NOMO-1 treated with dmso at 0.1 percent for 144 hours (cell line): ENCODE data around the gene INPP5J.

Experiments
- DNase-seq: peaks from one replicate; lab custom pipeline; 2025; ENCODE audit not compliant: unreplicated experiment; lab: John Stamatoyannopoulos, UW

The INPP5J gene

DNA sequence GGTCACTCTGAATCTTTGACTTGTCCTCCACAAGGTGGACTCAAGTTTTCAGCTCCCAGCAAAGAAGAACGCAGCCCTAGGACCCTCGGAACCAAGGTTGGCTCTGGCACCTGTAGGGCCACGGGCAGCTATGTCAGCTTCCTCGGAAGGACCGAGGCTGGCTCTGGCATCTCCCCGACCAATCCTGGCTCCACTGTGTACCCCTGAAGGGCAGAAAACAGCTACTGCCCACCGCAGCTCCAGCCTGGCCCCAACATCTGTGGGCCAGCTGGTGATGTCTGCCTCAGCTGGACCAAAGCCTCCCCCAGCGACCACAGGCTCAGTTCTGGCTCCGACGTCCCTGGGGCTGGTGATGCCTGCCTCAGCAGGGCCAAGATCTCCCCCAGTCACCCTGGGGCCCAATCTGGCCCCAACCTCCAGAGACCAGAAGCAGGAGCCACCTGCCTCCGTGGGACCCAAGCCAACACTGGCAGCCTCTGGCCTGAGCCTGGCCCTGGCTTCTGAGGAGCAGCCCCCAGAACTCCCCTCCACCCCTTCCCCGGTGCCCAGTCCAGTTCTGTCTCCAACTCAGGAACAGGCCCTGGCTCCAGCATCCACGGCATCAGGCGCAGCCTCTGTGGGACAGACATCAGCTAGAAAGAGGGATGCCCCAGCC lies 2.2 kb downstream of the INPP5J start:
- no peak for DNase-seq

DNA sequence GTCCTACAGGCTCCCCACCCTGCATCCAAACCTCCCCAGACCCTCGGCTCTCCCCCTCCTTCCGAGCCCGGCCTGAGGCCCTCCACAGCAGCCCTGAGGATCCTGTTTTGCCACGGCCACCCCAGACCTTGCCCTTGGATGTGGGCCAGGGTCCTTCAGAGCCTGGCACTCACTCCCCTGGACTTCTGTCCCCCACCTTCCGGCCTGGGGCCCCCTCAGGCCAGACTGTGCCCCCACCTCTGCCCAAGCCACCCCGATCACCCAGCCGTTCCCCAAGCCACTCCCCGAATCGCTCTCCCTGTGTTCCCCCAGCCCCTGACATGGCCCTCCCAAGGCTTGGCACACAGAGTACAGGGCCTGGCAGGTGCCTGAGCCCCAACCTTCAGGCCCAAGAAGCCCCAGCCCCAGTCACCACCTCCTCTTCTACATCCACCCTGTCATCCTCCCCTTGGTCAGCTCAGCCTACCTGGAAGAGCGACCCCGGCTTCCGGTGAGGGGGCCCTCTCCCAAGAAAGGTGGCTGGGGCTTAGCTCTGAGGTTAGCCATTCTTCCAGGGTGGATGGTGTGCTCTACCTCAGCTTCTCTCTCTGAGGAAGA lies 2.9 kb downstream of the INPP5J start:
- no peak for DNase-seq

DNA sequence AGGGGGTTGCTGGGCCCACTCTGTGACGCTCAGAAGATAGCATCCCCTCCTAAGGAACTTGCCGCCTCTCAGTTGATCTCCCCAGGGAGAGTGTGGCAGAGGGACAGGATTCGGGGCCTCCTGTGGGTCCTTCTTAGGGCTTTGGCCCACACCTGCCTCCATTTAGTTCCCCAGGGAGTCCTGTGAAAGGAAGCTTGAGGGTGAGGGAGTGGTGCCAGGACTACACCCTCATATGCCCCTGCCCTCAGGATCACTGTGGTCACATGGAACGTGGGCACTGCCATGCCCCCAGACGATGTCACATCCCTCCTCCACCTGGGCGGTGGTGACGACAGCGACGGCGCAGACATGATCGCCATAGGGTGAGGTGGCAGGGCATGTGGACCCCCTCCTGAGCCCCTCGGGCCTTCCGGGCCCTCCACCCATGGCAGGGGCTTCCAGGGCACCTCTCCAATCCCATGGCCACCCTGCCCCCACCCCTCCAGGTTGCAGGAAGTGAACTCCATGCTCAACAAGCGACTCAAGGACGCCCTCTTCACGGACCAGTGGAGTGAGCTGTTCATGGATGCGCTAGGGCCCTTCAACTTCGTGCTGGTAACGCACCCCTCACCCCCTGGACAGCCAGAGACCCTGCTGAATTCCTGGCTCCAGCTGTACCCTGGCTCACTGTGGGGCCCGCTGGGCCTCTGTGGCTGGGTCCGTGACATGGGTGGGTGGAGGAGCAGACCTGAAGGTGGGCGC lies 3.5 kb downstream of the INPP5J start:
- no peak for DNase-seq

DNA sequence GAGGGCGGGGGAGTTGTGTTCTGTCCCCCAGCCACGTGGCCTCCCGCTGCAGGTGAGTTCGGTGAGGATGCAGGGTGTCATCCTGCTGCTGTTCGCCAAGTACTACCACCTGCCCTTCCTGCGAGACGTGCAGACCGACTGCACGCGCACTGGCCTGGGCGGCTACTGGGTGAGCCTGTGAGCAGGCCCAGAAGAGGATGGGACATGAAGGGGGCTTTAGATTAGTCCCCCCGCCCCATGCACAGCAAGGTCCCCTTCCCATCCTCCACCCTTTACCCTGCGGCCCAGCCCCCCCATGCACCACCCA lies 4.1 kb downstream of the INPP5J start:
- no peak for DNase-seq

DNA sequence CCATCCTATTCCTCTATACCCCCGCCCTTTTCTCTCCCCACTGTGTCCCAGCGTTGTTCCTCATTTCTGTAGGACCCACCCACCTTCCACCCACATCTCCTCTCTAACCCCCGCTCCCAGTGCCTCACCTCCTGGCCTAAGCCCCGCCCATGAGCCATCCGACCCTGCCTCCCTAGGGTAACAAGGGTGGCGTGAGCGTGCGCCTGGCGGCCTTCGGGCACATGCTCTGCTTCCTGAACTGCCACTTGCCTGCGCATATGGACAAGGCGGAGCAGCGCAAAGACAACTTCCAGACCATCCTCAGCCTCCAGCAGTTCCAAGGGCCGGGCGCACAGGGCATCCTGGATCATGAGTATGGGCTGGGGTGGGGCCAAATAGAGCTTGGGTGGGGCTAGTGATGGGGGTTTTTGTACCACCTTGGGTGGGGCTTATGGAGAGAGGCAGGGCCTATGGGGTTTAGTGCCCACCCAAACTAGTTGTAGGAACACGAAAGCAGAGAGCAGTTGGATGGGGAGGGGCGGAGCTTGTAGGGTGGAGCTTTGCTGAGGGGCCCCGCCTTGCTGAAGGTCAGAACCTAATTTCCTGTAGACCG lies 4.5 kb downstream of the INPP5J start:
- no peak for DNase-seq

DNA sequence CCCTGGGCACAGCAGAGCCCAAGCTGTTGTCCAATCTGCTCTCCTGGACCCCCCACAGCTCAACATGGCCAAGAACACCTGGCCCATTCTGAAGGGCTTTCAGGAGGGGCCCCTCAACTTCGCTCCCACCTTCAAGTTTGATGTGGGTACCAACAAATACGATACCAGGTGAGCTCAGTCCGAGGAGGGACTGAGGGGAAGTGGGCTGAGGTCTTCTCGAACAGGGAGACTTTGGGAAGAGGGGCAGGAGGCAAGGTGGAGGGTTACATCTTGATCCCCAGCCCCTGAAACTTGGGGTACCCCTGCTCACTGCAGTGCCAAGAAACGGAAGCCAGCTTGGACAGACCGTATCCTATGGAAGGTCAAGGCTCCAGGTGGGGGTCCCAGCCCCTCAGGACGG lies 5.4 kb downstream of the INPP5J start:
- DNase-seq, result no peak

DNA sequence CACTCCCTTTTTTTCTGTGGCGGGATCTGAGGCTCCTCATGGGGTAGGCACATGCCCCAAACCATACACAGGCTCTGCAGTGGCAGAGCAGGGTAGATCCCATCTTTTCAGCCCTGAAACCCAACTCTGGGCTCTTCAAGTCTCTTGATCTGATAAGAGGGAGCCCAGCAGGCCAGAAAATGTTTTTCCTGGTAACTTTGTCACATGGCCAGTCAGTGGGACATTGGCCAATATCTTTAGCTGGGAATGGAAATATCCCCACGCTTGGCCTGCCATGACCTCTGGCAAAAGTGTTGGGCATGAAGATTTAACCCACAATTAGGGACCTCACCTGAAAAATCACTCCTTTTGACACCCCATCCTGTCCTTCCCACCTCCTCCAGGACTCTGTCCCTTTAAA lies 8.1 kb downstream of the INPP5J start:
- DNase-seq, result no peak

DNA sequence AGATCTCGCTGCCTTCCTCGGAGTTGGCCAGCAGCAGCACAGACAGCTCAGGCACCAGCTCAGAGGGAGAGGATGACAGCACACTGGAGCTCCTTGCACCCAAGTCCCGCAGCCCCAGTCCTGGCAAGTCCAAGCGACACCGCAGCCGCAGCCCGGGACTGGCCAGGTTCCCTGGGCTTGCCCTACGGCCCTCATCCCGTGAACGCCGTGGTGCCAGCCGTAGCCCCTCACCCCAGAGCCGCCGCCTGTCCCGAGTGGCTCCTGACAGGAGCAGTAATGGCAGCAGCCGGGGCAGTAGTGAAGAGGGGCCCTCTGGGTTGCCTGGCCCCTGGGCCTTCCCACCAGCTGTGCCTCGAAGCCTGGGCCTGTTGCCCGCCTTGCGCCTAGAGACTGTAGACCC lies 11.1 kb downstream of the INPP5J start:
- DNase-seq, result no peak

DNA sequence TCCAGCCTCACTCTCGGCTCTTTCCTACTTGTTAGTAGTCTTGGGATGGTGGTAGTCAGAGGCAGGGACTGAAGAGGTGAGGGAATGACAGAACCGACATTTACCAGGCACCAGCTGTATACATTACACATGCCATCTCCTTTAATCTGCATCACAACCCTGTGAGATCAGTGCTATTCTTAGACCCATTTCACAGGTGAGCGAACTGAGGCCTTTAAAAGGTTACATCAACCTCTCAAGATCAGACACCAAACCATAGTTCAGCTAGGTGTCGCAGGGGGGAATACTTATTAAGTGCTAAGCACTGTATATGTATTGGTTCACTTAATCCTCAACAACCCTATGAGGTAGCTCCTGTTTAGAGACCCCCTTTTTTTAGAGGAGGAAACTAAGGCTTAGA lies 11.9 kb downstream of the INPP5J start:
- DNase-seq, result no peak

DNA sequence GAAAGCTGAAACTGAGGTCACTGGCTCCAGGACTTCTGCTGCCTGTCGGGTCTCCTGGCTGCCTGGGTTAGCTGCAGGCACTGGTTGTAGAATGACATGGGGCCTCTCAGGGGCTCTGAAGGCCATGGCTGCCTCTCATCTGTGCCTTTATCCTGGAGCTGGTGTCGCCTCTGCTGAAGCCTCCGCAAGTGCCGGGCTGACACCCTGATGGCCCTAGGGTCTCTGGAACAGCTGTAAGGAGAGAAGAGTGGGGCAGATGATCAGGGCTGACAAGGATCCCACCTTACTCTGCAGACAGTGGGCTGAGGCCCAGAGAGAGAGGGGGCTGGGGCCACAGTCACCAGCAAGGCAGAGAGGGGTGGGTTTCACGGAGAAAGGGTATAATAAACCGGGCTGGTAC lies 12.9 kb downstream of the INPP5J start:
- no peak for DNase-seq

DNA sequence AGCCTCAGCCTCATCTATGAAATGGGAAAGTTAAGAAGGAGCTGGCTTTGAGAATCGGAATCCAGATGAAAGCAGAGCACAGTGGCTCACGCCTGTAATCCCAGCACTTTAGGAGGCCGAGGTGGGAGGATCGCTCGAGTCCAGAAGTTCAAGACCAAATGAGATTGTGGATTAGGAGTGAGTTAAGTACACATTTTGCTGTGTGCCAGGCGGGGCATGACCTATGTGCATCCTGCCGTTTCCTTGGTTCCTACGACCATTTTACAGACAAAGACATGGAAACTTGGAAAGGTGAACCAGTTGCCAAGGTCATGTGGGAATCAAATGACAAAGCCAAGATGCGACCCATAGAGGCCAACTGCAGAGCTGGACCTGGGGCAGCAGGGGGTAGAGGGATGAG lies 13.4 kb downstream of the INPP5J start:
- no peak for DNase-seq

DNA sequence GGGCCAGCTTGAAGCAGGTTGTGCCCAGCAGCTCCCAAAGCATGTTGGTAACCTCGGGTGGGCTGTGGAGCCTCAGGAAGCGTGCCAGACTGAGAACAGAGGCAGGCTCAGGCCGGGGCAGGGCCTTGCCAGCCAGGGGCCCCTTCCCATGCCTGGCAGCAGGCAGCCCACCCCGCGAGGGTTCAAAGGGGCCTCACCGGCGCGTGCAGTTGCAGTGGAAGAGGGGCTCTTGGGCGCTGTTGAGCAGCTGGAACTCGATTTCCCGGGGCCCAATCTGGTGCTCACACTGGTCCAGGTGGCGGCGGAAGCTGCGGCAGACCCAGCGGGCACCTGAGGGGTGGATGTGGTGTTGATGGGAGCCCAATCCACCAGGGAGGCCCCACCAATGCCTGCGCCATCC lies 13.9 kb downstream of the INPP5J start:
- DNase-seq, result no peak

DNA sequence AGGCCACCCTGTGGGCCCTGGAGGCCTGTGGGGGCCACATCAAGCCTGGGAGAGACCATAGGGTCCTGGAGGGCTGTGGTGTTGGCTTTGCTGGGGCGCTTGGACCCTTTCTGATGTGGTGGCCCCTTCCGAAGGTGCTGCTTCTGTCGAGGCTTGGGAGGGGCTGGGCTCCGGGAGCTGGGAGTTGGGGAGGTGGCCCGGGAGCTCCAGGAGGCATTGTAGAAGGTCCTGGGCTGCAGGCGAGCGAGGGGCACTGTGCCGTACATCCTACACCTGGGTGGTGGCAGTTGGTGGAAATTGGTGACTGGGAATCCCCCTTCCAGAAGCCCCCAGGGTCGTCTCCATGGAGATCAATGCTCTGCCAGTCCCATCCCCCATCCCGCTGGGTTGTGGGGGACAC lies 15.0 kb downstream of the INPP5J start:
- DNase-seq, result no peak

DNA sequence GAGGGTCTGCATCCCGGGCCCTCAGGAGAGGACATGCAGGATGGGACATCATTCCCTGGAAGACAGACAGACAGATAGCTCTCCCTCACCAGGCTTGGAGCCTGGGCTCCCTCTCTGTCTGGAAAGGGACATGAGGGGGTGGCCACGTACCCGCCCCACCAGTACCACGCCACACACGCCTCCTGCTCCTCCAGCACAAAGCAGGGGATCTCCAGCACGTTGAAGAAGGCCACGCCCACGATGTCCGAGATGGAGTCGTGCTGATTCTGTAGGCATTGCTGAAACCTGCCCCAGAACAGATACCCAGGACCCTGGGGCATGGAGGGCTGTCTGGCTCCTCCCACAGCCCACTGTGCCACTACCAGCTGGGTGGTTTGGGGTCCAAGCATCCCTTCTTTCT lies 15.4 kb downstream of the INPP5J start:
- no peak for DNase-seq

DNA sequence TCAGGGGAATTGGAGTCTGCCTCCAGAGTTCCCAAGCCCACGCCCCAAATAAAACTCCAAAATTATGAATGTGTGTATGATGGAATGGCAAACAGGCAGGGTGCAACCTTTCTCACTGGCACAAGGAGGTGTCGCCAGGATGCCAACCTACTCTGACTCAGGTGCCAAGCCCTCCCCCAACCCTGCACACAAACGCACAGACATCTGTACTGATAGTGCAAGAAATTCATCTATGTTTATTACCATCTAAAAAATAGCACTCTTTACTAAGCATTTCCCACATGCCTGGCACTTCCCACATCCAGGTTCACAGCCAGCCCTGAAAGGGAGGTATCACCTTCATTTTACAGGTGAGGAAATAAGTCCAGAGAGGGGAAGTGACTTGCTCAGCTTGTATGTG lies 16.3 kb downstream of the INPP5J start:
- DNase-seq, result no peak

DNA sequence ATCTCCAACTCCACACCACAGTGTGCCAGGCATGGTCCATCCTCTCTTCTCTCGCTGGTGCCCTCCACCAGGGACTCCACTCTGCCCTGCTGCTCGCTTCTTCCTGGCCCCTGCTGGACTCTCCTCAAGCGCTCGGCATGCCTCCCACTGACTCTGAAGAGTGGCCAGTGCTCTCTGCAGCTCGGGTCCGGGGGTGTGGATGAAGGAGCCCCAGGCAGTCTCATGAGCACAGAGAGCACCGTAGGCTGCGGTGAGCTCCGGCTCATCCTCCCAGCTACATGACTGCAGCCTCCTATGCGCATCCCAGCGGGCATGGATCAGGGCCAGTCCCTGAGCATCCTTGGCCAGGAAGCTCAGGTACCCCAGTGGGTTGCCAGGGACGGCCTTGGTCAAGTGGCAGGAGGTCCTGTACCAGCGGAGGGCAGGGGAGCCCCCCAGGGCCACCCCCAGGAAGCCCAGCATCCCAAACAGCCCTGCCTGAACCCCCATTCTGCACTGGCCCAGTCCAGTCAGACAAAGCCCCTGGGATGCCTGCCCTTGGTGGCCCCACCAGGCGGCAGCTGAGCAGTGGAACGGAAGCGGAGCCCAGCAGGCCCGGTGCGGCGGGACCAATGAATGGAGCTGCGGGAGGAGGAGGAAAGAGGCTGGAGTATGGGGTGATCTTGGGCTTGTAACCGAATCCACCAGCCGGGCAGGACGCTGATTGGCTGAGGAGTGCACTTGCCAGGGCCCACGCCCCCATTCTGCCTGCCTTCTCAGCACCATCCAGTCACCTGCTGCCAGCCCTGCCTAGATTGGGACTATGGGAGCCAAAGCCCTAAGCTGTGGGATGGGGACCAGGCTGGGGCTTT lies 17.3 kb downstream of the INPP5J start, which contains the start of gene PLA2G3:
TSS of gene PLA2G3 (minus strand) at position 643 of the 851 bp plus-strand sequence. CDS start at position 489, 154 bp downstream.
- no peak for DNase-seq

DNA sequence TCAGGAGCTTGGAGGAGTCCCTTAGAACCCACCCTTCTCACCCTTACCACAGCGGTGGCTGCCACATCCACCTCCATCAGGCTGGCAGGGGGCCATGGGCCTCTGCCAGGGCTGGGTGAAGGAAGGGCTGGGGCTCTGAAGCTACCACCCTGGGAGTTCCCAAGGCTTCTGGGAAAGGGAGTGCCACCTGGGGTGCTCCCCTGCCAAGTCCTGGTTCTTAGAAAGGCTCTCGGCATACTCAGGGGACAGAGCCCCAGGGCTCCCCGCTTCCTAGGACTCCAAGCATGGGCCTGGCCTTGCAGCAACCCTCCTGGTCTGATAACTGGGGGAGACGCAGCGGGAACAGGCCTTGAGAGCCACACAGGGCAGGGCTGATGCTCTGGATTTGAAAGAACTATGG lies 18.0 kb downstream of the INPP5J start:
- no peak for DNase-seq

DNA sequence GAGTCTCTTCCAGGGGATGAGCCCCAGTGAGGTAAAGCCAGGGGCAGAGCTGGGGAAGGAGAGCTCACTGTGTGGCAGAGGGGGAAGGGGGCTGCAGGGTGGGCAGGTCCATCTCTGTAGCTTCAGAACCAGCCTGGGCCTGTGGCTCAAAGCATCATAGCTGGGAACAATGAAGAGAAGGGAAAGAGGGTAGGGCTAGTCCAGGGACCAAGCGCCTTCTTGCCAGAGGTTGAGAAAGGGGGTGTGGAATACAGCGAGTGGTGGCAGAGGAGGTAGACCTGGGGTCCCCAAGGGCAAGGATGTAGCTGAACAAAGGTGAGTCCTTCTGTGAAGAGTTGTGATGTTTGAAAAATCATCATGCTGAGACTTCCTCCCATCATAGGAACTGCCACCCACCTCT lies 18.8 kb downstream of the INPP5J start:
- no peak for DNase-seq

DNA sequence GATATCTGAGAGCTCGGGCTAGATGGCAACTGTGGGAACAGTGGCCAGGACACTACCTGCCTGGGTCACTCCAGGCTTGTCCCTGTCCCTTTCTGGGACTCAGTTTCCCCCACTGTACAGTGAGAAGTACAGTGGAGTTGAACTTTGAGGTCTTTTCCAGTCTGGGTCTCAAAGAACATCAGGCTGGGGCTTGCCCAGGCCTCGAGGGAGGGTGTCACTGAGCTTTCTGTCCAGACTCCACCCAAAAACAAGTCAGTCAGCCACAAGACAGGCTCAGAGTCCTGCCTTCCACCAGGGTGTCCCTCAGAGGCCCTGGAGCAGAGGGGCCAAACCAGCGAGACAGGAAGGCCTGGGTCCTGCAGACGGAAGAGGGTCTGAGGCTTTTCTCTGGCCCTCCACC lies 19.5 kb downstream of the INPP5J start:
- DNase-seq, result no peak

DNA sequence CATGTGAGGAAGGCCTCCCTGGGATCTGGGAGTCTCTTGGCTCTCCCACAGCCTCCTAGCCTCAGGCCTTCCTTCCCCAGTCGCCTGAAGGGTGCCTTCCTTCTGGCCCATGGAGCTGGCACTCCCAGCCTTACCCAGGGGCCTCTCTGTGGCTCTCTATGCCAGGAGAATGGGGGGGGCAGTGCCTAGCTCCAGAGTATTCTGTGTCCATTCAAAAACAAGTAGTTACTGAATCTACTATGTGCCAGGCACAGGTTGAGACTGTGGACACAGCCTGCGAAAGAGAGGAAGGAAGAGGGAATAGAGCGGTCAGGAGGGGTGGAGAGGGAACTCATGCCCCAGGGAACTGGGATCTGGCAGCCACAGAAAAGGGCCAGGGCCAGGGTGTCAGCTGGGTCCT lies 20.3 kb downstream of the INPP5J start:
- no peak for DNase-seq

DNA sequence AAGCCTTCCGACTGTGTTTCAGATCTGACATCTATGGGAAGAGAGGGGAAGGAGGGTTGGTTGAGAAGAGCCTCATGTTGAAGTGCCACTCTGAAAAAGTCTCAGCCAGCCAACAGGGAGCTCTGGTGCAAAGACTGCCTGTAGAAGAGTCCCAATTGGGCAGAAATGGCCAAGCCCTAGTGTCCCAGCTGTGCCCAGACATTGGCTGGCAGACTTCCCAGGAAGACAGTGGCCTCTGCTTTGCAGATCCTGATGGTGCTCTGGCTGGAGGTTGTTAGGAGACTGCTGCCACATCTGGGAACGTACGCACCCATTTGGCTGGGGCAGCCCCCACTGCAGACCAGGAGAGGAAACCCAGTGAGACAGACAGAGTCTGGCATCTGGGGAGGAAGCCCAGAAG lies 20.8 kb downstream of the INPP5J start:
- DNase-seq, result no peak
